SK-N-MC (cell line): ENCODE data around the gene SLC12A9.

Experiments used
- DNase-seq: peaks from one replicate; pipeline ENCODE4 v3.0.0-alpha.2; 2011; ENCODE audit warnings: low read depth, low spot score
- H3K27ac ChIP-seq: fragments of 200-600 bp; sonication (generic); 2 replicates; pipeline ENCODE4 v1.5.1; 2016; ENCODE audit warnings: mixed run types
- H3K36me3 ChIP-seq: fragments of 200-600 bp; sonication (generic); 2 replicates; pipeline ENCODE4 v1.6.1; 2017; ENCODE audit warnings: antibody characterized with exemption, low read length, mixed read lengths; ENCODE audit not compliant: insufficient read depth
- H3K4me3 ChIP-seq: fragments of 200-600 bp; sonication (generic); 2 replicates; pipeline ENCODE4 v1.5.1; 2016
- H3K9ac ChIP-seq: fragments of 200-600 bp; sonication (generic); 2 replicates; pipeline ENCODE4 v1.8.0; 2017; ENCODE audit warnings: mixed run types, mixed read lengths; ENCODE audit not compliant: insufficient read length
- H3K9me3 ChIP-seq: fragments of 200-600 bp; sonication (generic); 2 replicates; pipeline ENCODE4 v1.6.1; 2017; ENCODE audit warnings: low read depth, mild to moderate bottlenecking, antibody characterized with exemption, low read length, moderate library complexity, mixed read lengths
- EZH2 ChIP-seq: fragments of 200-600 bp; sonication (generic); IDR thresholded peaks from one replicate; pipeline ENCODE4 v1.6.1; 2017; ENCODE audit warnings: antibody characterized with exemption
- FOXP2 ChIP-seq: optimal IDR thresholded peaks from 2 replicates; pipeline ENCODE3; 2011; ENCODE audit warnings: mild to moderate bottlenecking, moderate library complexity; ENCODE audit not compliant: insufficient read depth; ENCODE audit errors: extremely low read length, control extremely low read depth
- POLR2AphosphoS5 ChIP-seq: IDR thresholded peaks from 2 replicates; pipeline ENCODE4 v1.6.1; 2012; ENCODE audit warnings: mild to moderate bottlenecking, low read depth, low read length, borderline replicate concordance

Gene SLC12A9

GRCh38 chr7:100875356-100875751, 22.8 kb downstream of the SLC12A9 start:
- peak overlapping the region; percentile 90 for H3K4me3 ChIP-seq
- H3K9me3 ChIP-seq = no peaks in the 10 kb centered on the region
- no peak for DNase-seq
- no peak for TF ChIP-seq POLR2AphosphoS5
- no peak for TF ChIP-seq EZH2
- TF ChIP-seq FOXP2 = no peak
- peak overlapping the region; percentile 86 for H3K27ac ChIP-seq
- H3K9ac ChIP-seq = peak overlapping the region; percentile 92
- H3K36me3 ChIP-seq = peaks cover 83% of the 10 kb centered on the region

GRCh38 chr7:100878013-100878412, 25.5 kb downstream of the SLC12A9 start:
- H3K9me3 ChIP-seq = no peaks in the 10 kb centered on the region
- peaks cover 87% of the 10 kb centered on the region for H3K36me3 ChIP-seq
- no peak overlapping the region for H3K27ac ChIP-seq
- no peak overlapping the region for H3K4me3 ChIP-seq
- no peak for DNase-seq
- peak overlapping the region; percentile 2 for H3K9ac ChIP-seq
- no peak for TF ChIP-seq POLR2AphosphoS5
- no peak for TF ChIP-seq EZH2

- Histone ChIP-seq H3K9me3 (no peaks in the 10 kb centered on the region), H3K9ac (peak overlapping the region; percentile 45), H3K4me3 (no peak overlapping the region), H3K27ac (no peak overlapping the region), H3K36me3 (peaks cover 87% of the 10 kb centered on the region)
- DNase-seq = no peak
- no peak for TF ChIP-seq FOXP2
- no peak for TF ChIP-seq POLR2AphosphoS5
- no peak for TF ChIP-seq EZH2
Measured at GRCh38 chr7:100878685-100879084, 26.2 kb downstream of the SLC12A9 start.

GRCh38 chr7:100879685-100880261, 27.3 kb downstream of the SLC12A9 start:
- no peak overlapping the region for H3K27ac ChIP-seq
- TF ChIP-seq EZH2 = no peak
- no peak for TF ChIP-seq POLR2AphosphoS5
- TF ChIP-seq FOXP2 = no peak
- no peak overlapping the region for H3K4me3 ChIP-seq
- DNase-seq = no peak
- no peaks in the 10 kb centered on the region for H3K9me3 ChIP-seq
- no peak overlapping the region for H3K9ac ChIP-seq
- peaks cover 89% of the 10 kb centered on the region for H3K36me3 ChIP-seq

GRCh38 chr7:100880645-100881044, 28.1 kb downstream of the SLC12A9 start:
- no peak for DNase-seq
- Histone ChIP-seq H3K9me3 (no peaks in the 10 kb centered on the region), H3K27ac (no peak overlapping the region), H3K9ac (no peak overlapping the region), H3K36me3 (peaks cover 98% of the 10 kb centered on the region), H3K4me3 (no peak overlapping the region)
- TF ChIP-seq FOXP2 (no peak), EZH2 (no peak), POLR2AphosphoS5 (no peak)

- Histone ChIP-seq H3K9ac (no peak overlapping the region), H3K36me3 (peaks cover 99% of the 10 kb centered on the region), H3K4me3 (no peak overlapping the region), H3K27ac (no peak overlapping the region), H3K9me3 (no peaks in the 10 kb centered on the region)
- no peak for DNase-seq
- no peak for TF ChIP-seq POLR2AphosphoS5
- TF ChIP-seq EZH2 = no peak
- TF ChIP-seq FOXP2 = no peak
Measured at GRCh38 chr7:100881136-100881535, 28.6 kb downstream of the SLC12A9 start.

- H3K9ac ChIP-seq = no peak overlapping the region
- no peak overlapping the region for H3K27ac ChIP-seq
- TF ChIP-seq FOXP2 = no peak
- DNase-seq = no peak
- peaks cover 99% of the 10 kb centered on the region for H3K36me3 ChIP-seq
- no peaks in the 10 kb centered on the region for H3K9me3 ChIP-seq
- H3K4me3 ChIP-seq = no peak overlapping the region
Measured at GRCh38 chr7:100882201-100882600, 29.7 kb downstream of the SLC12A9 start.

GRCh38 chr7:100882785-100883526, 30.4 kb downstream of the SLC12A9 start:
- Histone ChIP-seq H3K36me3 (peaks cover 99% of the 10 kb centered on the region), H3K9me3 (no peaks in the 10 kb centered on the region), H3K4me3 (no peak overlapping the region), H3K27ac (0 out of 2 replicates have a peak overlapping the region, but pooled peaks have one; percentile 42), H3K9ac (no peak overlapping the region)
- TF ChIP-seq POLR2AphosphoS5 (no peak), EZH2 (no peak), FOXP2 (no peak)
- DNase-seq = no peak
